Measurements from ENCODE around the gene NCK2. TPM values are rescaled to one million over a fixed set of nuclear protein-coding genes. Genes with fewer than 3 reads are reported as not detected.

The NCK2 gene
- total and polyA plus RNA-seq, 9 of the 15 experiments (the other 6 are each of a cell fraction or from before 2014, with no cell fraction given), result 0.90 to 27.9 (median 15.9) TPM

GRCh38 chr2:105730170-105730569, 14.5 kb upstream of the NCK2 start:
- in situ Hi-C loops (cut with MboI), result no loop called here
- FAIRE-seq (no peak), ATAC-seq (no peak), DNase-seq (ENCODE audit: extremely low read depth in 1 of 4, low spot score in 3 of 4) (no peak)
- Histone ChIP-seq H3K4me2 (ENCODE audit: insufficient read depth, low read length) (no peak overlapping the region), H4K20me1 (replicated peaks; ENCODE audit: control insufficient read depth, insufficient read depth, low read length) (no peaks in the 10 kb centered on the region), H2AFZ (ENCODE audit: low read depth, low read length) (no peak overlapping the region), H3K27ac (ENCODE audit: extremely low read depth, low read depth, low read length) (no peak overlapping the region), H3K4me1 (replicated peaks in 1 of 2; ENCODE audit: control insufficient read depth in 2 of 2, insufficient read depth in 2 of 2, low read length in 2 of 2) (no peaks in the 10 kb centered on the region; a peak in 3 of 5 replicates), H3K9me1 (ENCODE audit: control insufficient read depth, insufficient read depth, low read length) (no peaks in the 10 kb centered on the region), H3K27me3 (ENCODE audit: control insufficient read depth in 2 of 2, insufficient read depth in 2 of 2, low read length in 2 of 2) (0 out of 5 replicates have a peak, but pooled peaks cover 0 to 4% of the 10 kb centered on the region in 2 experiments), H3K4me3 (no peak overlapping the region), H3K36me3 (ENCODE audit: control insufficient read depth, insufficient read depth, low read length) (no peaks in the 10 kb centered on the region), H3K9ac (ENCODE audit: insufficient read depth in 1 of 2, low read depth in 2 of 2, low read length in 2 of 2) (no peak overlapping the region), H3K79me2 (ENCODE audit: control insufficient read depth, insufficient read depth, low read length) (no peaks in the 10 kb centered on the region), H3K9me3 (replicated peaks; ENCODE audit: control insufficient read depth, insufficient read depth, low read depth, low read length) (no peaks in the 10 kb centered on the region; the same call in 1 of the 2 replicates)
- ChIA-PET POLR2A (interaction anchor here (1.1 kb wide), 1 partner anchor 11 kb away, joined by 3 read pairs; no protein-coding TSS in a partner anchor), CTCF (ENCODE audit: low intra/inter-chr PET ratio) (no interaction called here)
- no TSS peak for BruUV-seq (replicated peaks)
- TF ChIP-seq ZNF165 (CRISPR knock-in tag; IDR thresholded peaks at IDR 0.05; ENCODE audit: borderline replicate concordance) (no peak), ESRRB (CRISPR knock-in tag; IDR thresholded peaks at IDR 0.05; ENCODE audit: borderline replicate concordance) (no peak), CHD1 (IDR thresholded peaks at IDR 0.05; ENCODE audit: low read length) (no peak), RAD21 (CRISPR knock-in tag; conservative IDR thresholded peaks at IDR 0.05 in 1 of 2, IDR thresholded peaks at IDR 0.05 in 1 of 2) (no peak), SNAPC5 (CRISPR knock-in tag; IDR thresholded peaks at IDR 0.05) (no peak), NR3C1 (CRISPR knock-in tag; IDR thresholded peaks at IDR 0.05) (no peak), SRF (CRISPR knock-in tag; IDR thresholded peaks at IDR 0.05) (no peak), CTBP1 (IDR thresholded peaks at IDR 0.05; ENCODE audit: borderline replicate concordance) (no peak), GATAD2B (IDR thresholded peaks at IDR 0.05; ENCODE audit: borderline replicate concordance) (no peak), ZSCAN32 (CRISPR knock-in tag; IDR thresholded peaks at IDR 0.05) (no peak), HMG20A (CRISPR knock-in tag; conservative IDR thresholded peaks at IDR 0.05) (no peak), MAZ (CRISPR knock-in tag; conservative IDR thresholded peaks at IDR 0.05 in 1 of 2, IDR thresholded peaks at IDR 0.05 in 1 of 2) (no peak), POLR2AphosphoS5 (IDR thresholded peaks at IDR 0.05; ENCODE audit: control insufficient read depth, insufficient read depth, low read depth, low read length) (no peak), KLF10 (CRISPR knock-in tag; IDR thresholded peaks at IDR 0.05) (no peak), ZNF197 (CRISPR knock-in tag; IDR thresholded peaks at IDR 0.05; ENCODE audit: low read depth) (no peak), KDM1A (IDR thresholded peaks at IDR 0.05) (no peak), ZNF384 (IDR thresholded peaks at IDR 0.05; ENCODE audit: low read depth, low read length) (no peak), LARP7 (IDR thresholded peaks at IDR 0.05) (no peak), RBM17 (IDR thresholded peaks at IDR 0.05; ENCODE audit: borderline replicate concordance, low read depth, low read length) (no peak), HNRNPH1 (optimal IDR thresholded peaks at IDR 0.05; ENCODE audit: low read depth, low read length) (no peak)
- WGBS (ENCODE audit: insufficient coverage, low coverage, missing lambda C conversion rate), result 0% methylated on average over 1 of the region's 1 CpG
- intact Hi-C loops (cut with micrococcal nuclease), result no loop called here

Measured in K562 (cell line).